Breast epithelium (tissue), 4 donors: ENCODE measurements around the gene ECE1. TPM values are rescaled to one million over a fixed set of nuclear protein-coding genes. Genes with fewer than 3 reads are reported as not detected.

ENCODE experiments used
- DNase-seq, 2 donors: peaks; one replicate each; pipeline ENCODE4 v3.0.0-alpha.2; 2019; ENCODE audit warnings: low spot score in 2 of 2
- H3K27ac ChIP-seq, 2 donors: fragments of 200-600 bp; sonication (generic) in 1 of 2; one replicate each; pipeline ENCODE4 v1.5.1; 2016 to 2019; ENCODE audit warnings: mild to moderate bottlenecking in 1 of 2
- H3K27me3 ChIP-seq, 2 donors: fragments of 200-600 bp; sonication (generic) in 1 of 2; one replicate each; pipeline versions ENCODE4 v1.5.1 to v1.6.0; 2017 to 2019; ENCODE audit warnings: control low read depth in 1 of 2, mild to moderate bottlenecking in 1 of 2
- H3K36me3 ChIP-seq: fragments of 200-600 bp; one replicate; pipeline ENCODE4 v1.5.1; 2019
- H3K4me1 ChIP-seq, 2 donors: fragments of 200-600 bp; sonication (generic); one replicate each; pipeline ENCODE4 v1.5.1; 2016 to 2019; ENCODE audit warnings: control low read depth in 1 of 2
- H3K4me3 ChIP-seq, 3 donors: fragments of 200-600 bp; sonication (generic); 1 replicate in 2 of 3; 2 replicates in 1 of 3; pipeline ENCODE4 v1.5.1; 2016 to 2019; ENCODE audit warnings: mild to moderate bottlenecking in 3 of 3, moderate library complexity in 2 of 3
- H3K9me3 ChIP-seq, 2 donors: fragments of 200-600 bp; sonication (generic) in 1 of 2; one replicate each; pipeline ENCODE4 v1.5.1; 2016 to 2019; ENCODE audit warnings: control low read depth in 1 of 2
- CTCF ChIP-seq, 3 donors: fragments of 450-650 bp; IDR thresholded peaks; one replicate each; pipeline ENCODE4 v1.5.1; 2016 to 2017; ENCODE audit warnings: antibody characterized with exemption in 3 of 3, mild to moderate bottlenecking in 3 of 3, moderate library complexity in 3 of 3
- POLR2A ChIP-seq: fragments of 450-650 bp; IDR thresholded peaks from one replicate; pipeline ENCODE4 v1.6.1; 2016; ENCODE audit warnings: antibody characterized with exemption, mild to moderate bottlenecking, moderate library complexity
- POLR2AphosphoS5 ChIP-seq, 3 donors: sonication (generic); formaldehyde crosslinking; IDR thresholded peaks; one replicate each; pipeline ENCODE4 v1.6.1; 2017; ENCODE audit warnings: antibody characterized with exemption in 3 of 3
- intact Hi-C: fragments of 100-400 bp; cut with DNase I; formaldehyde crosslinking; loops from one replicate; pipeline ENCODE4 v1.15.1; 2023; ENCODE audit warnings: low total_unique reads
- total RNA-seq, 3 donors: library from RNA; depleted of rRNA; stranded (reverse); fragments of >200 nt; gene quantifications; one replicate each; pipeline ENCODE4 v1.1.0, GENCODE V29; 2016

ECE1 gene
- total RNA-seq, 3 donors from 2014 or later: 62.6 to 121 (median 112) TPM

GRCh38 chr1:21277180-21277579 is 13.1 kb downstream of the ECE1 start:
- no peaks in the 10 kb centered on the region for H3K27me3 ChIP-seq
- intact Hi-C loops: no loop called here
- no peak overlapping the region for H3K4me3 ChIP-seq
- no peaks in the 10 kb centered on the region for H3K36me3 ChIP-seq
- no peak for DNase-seq
- peaks cover 2 to 11% of the 10 kb centered on the region in 2 donors for H3K4me1 ChIP-seq
- no peaks in the 10 kb centered on the region for H3K9me3 ChIP-seq
- TF ChIP-seq POLR2A: no peak
- H3K27ac ChIP-seq: peak overlapping the region; percentile 81 to 86

GRCh38 chr1:21272540-21272939 is 17.7 kb downstream of the ECE1 start:
- intact Hi-C loops: no loop called here
- TF ChIP-seq CTCF (IDR thresholded peaks at IDR 0.05) (no peak), POLR2AphosphoS5 (IDR thresholded peaks at IDR 0.05) (no peak), POLR2A (no peak)
- Histone ChIP-seq H3K4me1 (peaks cover 11 to 35% of the 10 kb centered on the region in 2 donors), H3K36me3 (no peaks in the 10 kb centered on the region), H3K27me3 (no peaks in the 10 kb centered on the region), H3K9me3 (no peaks in the 10 kb centered on the region), H3K27ac (peak overlapping the region; percentile 17 to 21), H3K4me3 (no peak overlapping the region)
- DNase-seq: no peak

GRCh38 chr1:21271550-21271949 is 18.7 kb downstream of the ECE1 start:
- no peaks in the 10 kb centered on the region for H3K36me3 ChIP-seq
- TF ChIP-seq CTCF (IDR thresholded peaks at IDR 0.05): no peak
- no peak for TF ChIP-seq POLR2AphosphoS5 (IDR thresholded peaks at IDR 0.05)
- no peak for TF ChIP-seq POLR2A
- H3K9me3 ChIP-seq: no peaks in the 10 kb centered on the region
- DNase-seq: no peak
- H3K4me3 ChIP-seq: no peak overlapping the region
- peaks cover 11 to 35% of the 10 kb centered on the region in 2 donors for H3K4me1 ChIP-seq
- peak overlapping the region; percentile 21 to 75 for H3K27ac ChIP-seq
- intact Hi-C loops: no loop called here
- H3K27me3 ChIP-seq: no peaks in the 10 kb centered on the region

- no peaks in the 10 kb centered on the region for H3K36me3 ChIP-seq
- no peak overlapping the region for H3K4me3 ChIP-seq
- H3K9me3 ChIP-seq: no peaks in the 10 kb centered on the region
- peak overlapping the region; percentile 75 to 86 for H3K27ac ChIP-seq
- no peaks in the 10 kb centered on the region for H3K27me3 ChIP-seq
- peaks cover 14 to 35% of the 10 kb centered on the region in 2 donors for H3K4me1 ChIP-seq
- intact Hi-C loops: no loop called here
- TF ChIP-seq POLR2A (no peak), POLR2AphosphoS5 (IDR thresholded peaks at IDR 0.05) (peak in 2 of 3 donors; percentile 10 to 16), CTCF (IDR thresholded peaks at IDR 0.05) (peak; percentile 54 to 63 (median 61))
- no peak for DNase-seq
Observed at GRCh38 chr1:21270086-21270689, 20.1 kb downstream of the ECE1 start.

- Histone ChIP-seq H3K27ac (peak overlapping the region; percentile 75 to 86), H3K36me3 (no peaks in the 10 kb centered on the region), H3K4me1 (peaks cover 14 to 35% of the 10 kb centered on the region in 2 donors), H3K9me3 (no peaks in the 10 kb centered on the region), H3K27me3 (no peaks in the 10 kb centered on the region), H3K4me3 (no peak overlapping the region)
- TF ChIP-seq CTCF (IDR thresholded peaks at IDR 0.05): no peak
- no peak for TF ChIP-seq POLR2A
- no peak for TF ChIP-seq POLR2AphosphoS5 (IDR thresholded peaks at IDR 0.05)
- no peak for DNase-seq
- intact Hi-C loops: no loop called here
Observed at GRCh38 chr1:21269461-21270085, 20.7 kb downstream of the ECE1 start.
